Measurements from ENCODE around the gene RCBTB1. TPM values are rescaled to one million over a fixed set of nuclear protein-coding genes. Genes with fewer than 3 reads are reported as not detected.
A peak's percentile ranks its signal among the peaks of the same experiment; 100 is the strongest.
"Not testable (repeated sequence)": the region's sequence is repeated elsewhere in the genome, so short reads cannot be mapped to it uniquely, and the experiment has no call there.

Gene RCBTB1
- total and polyA plus RNA-seq, 2 experiments from 2014 or later: 15.2 to 17.2 TPM

DNA sequence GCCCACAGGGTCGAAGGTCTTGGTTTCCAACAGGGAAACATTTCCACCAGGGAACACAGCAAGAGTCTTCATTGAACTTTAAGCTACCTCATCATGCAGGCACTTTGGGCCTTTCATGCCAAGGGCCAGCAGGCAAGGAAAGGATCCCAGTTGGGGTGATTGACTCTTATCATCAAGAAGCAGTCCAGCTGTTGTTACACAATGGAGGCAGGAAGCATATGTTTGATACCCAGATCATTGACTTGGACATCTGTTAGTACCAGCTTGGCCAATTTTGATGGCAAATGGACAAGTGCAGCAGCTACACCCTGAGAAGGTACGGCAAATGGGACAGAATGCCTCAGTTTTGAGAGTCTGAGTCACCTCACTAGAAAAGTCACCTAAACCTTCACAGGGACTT lies 10.9 kb upstream of the RCBTB1 start:
- Histone ChIP-seq H3K4me3 (no peak overlapping the region), H3K27me3 (no peaks in the 10 kb centered on the region), H3K27ac (no peak overlapping the region), H3K9me3 (ENCODE audit: low read depth) (no peaks in the 10 kb centered on the region), H3K36me3 (no peaks in the 10 kb centered on the region), H3K4me1 (ENCODE audit: low read depth) (no peaks in the 10 kb centered on the region)
- TF ChIP-seq, protein P1, sequence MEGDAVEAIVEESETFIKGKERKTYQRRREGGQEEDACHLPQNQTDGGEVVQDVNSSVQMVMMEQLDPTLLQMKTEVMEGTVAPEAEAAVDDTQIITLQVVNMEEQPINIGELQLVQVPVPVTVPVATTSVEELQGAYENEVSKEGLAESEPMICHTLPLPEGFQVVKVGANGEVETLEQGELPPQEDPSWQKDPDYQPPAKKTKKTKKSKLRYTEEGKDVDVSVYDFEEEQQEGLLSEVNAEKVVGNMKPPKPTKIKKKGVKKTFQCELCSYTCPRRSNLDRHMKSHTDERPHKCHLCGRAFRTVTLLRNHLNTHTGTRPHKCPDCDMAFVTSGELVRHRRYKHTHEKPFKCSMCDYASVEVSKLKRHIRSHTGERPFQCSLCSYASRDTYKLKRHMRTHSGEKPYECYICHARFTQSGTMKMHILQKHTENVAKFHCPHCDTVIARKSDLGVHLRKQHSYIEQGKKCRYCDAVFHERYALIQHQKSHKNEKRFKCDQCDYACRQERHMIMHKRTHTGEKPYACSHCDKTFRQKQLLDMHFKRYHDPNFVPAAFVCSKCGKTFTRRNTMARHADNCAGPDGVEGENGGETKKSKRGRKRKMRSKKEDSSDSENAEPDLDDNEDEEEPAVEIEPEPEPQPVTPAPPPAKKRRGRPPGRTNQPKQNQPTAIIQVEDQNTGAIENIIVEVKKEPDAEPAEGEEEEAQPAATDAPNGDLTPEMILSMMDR (IDR thresholded peaks at IDR 0.05; ENCODE audit: low read depth, low read length): no peak
- DNase-seq (ENCODE audit: low read depth in 1 of 2, low spot score in 1 of 2): no peak

- Histone ChIP-seq H3K4me1 (ENCODE audit: low read depth) (no peaks in the 10 kb centered on the region), H3K36me3 (no peaks in the 10 kb centered on the region), H3K27me3 (no peaks in the 10 kb centered on the region), H3K9me3 (ENCODE audit: low read depth) (no peaks in the 10 kb centered on the region), H3K4me3 (no peak overlapping the region), H3K27ac (no peak overlapping the region)
- DNase-seq (ENCODE audit: low read depth in 1 of 2, low spot score in 1 of 2): no peak
- TF ChIP-seq, protein P1 (IDR thresholded peaks at IDR 0.05; ENCODE audit: low read depth, low read length): no peak
Measured at GRCh38 chr13:49594576-49594975, 9.2 kb upstream of the RCBTB1 start.

DNA sequence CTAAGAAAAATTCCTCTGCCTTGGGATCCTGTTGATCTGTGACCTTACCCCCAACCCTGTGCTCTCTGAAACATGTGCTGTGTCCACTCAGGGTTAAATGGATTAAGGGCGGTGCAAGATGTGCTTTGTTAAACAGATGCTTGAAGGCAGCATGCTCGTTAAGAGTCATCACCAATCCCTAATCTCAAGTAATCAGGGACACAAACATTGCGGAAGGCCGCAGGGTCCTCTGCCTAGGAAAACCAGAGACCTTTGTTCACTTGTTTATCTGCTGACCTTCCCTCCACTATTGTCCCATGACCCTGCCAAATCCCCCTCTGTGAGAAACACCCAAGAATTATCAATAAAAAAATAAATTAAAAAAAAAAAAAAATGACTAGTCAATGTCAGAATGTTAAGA lies 8.5 kb upstream of the RCBTB1 start:
- not testable (repeated sequence) for H3K36me3 ChIP-seq; H3K9me3 ChIP-seq (ENCODE audit: low read depth); DNase-seq (ENCODE audit: low read depth in 1 of 2, low spot score in 1 of 2)

GRCh38 chr13:49590714-49591113 lies 5.4 kb upstream of the RCBTB1 start:
- H3K27ac ChIP-seq; H3K4me1 ChIP-seq (ENCODE audit: low read depth); DNase-seq (ENCODE audit: low read depth in 1 of 2, low spot score in 1 of 2); H3K9me3 ChIP-seq (ENCODE audit: low read depth); H3K4me3 ChIP-seq; H3K36me3 ChIP-seq; H3K27me3 ChIP-seq: not testable (repeated sequence)

More for the DNA sequence above, 8.5 kb upstream of the RCBTB1 start:
- not testable (repeated sequence) for H3K27ac ChIP-seq; H3K4me1 ChIP-seq (ENCODE audit: low read depth); H3K4me3 ChIP-seq; H3K27me3 ChIP-seq

- no peak overlapping the region for H3K4me3 ChIP-seq
- no peak for DNase-seq (ENCODE audit: low read depth in 1 of 2, low spot score in 1 of 2)
- TF ChIP-seq, protein P1 (IDR thresholded peaks at IDR 0.05; ENCODE audit: low read depth, low read length): no peak
- no peak overlapping the region for H3K27ac ChIP-seq
- no peaks in the 10 kb centered on the region for H3K27me3 ChIP-seq
- H3K4me1 ChIP-seq (ENCODE audit: low read depth): peaks cover 11% of the 10 kb centered on the region
- H3K36me3 ChIP-seq: no peaks in the 10 kb centered on the region
- no peaks in the 10 kb centered on the region for H3K9me3 ChIP-seq (ENCODE audit: low read depth)
Measured at GRCh38 chr13:49587311-49587847, 2.0 kb upstream of the RCBTB1 start.

GRCh38 chr13:49586717-49587116 lies 1.4 kb upstream of the RCBTB1 start:
- H3K36me3 ChIP-seq: no peaks in the 10 kb centered on the region
- no peak overlapping the region for H3K4me3 ChIP-seq
- no peak for DNase-seq (ENCODE audit: low read depth in 1 of 2, low spot score in 1 of 2)
- H3K9me3 ChIP-seq (ENCODE audit: low read depth): no peaks in the 10 kb centered on the region
- H3K4me1 ChIP-seq (ENCODE audit: low read depth): peaks cover 11% of the 10 kb centered on the region
- TF ChIP-seq, protein P1 (IDR thresholded peaks at IDR 0.05; ENCODE audit: low read depth, low read length): no peak
- no peaks in the 10 kb centered on the region for H3K27me3 ChIP-seq
- no peak overlapping the region for H3K27ac ChIP-seq

- TF ChIP-seq, protein P1 (IDR thresholded peaks at IDR 0.05; ENCODE audit: low read depth, low read length): no peak
- Histone ChIP-seq H3K9me3 (ENCODE audit: low read depth) (no peaks in the 10 kb centered on the region), H3K4me3 (peak overlapping the region; percentile 99), H3K27ac (peak overlapping the region; percentile 68), H3K36me3 (no peaks in the 10 kb centered on the region), H3K27me3 (no peaks in the 10 kb centered on the region), H3K4me1 (ENCODE audit: low read depth) (peaks cover 11% of the 10 kb centered on the region)
- no peak for DNase-seq (ENCODE audit: low read depth in 1 of 2, low spot score in 1 of 2)
Measured at GRCh38 chr13:49584771-49585182, 581 bp downstream of the RCBTB1 start.

All from cardiac muscle cell (in vitro differentiated cells and primary cell).